GM19438 (cell line): ENCODE results near the gene ZSWIM4.
"Not testable (repeated sequence)": the region's sequence is repeated elsewhere in the genome, so short reads cannot be mapped to it uniquely, and the experiment has no call there.

Experiments
- ATAC-seq: cut with Tn5 transposase; IDR thresholded peaks from one replicate; pipeline ENCODE4 v1.9.1; 2021; ENCODE audit warnings: low read depth; ENCODE audit not compliant: unreplicated experiment

The ZSWIM4 gene

DNA sequence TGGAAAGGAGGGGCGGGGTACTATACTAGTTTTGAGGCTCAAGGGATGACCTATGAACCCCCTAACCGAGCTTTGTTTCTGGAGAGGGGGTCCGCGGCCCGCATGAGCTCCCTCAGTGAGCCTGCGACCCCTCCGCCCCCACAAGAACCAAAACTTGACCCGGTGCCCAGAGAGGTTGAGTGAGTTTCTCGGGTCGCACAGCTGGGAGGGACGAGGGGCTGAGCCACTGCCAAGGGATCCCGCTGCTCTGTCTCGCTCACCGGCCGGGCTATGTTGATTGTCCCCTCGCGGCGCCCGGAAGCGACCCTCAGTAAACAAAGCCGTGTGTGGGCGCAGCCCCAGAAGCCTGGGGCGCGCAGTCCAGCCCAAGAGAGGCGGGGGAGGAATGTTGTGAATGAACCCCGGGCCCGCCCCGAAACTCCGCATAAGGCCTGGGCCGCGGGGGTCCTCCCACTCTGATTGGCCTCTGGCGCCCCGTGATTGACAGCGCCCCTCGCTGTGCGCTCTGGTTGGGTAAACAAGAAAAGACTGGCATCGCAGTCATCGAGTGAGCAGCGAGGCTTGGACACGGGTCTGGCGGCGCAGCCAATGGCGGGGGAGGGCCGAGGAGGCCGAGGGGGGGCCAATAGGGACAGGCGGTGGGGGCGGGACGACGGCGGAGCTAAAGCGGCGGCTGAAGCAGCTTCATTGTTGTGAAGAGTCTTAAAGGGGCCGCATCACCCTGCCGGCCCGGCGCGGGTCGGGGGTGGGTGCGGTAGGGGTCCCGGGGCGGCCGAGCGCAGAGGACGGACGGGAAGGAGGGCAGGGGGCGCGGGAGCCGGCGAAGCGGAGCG, at the start of gene ZSWIM4:
TSS of gene ZSWIM4 (plus strand) at position 687 of the 833 bp plus-strand sequence. CDS start 206 bp downstream, outside the sequence.
- peak; percentile 90 for ATAC-seq

- ATAC-seq: no peak
These were observed 48.2 kb upstream of the ZSWIM4 start for GRCh38 chr19:13747098-13747453.

- no peak for ATAC-seq
These were observed 46.9 kb upstream of the ZSWIM4 start for GRCh38 chr19:13748169-13748828.

- ATAC-seq: no peak
These were observed 43.8 kb upstream of the ZSWIM4 start for GRCh38 chr19:13751436-13751835.

GRCh38 chr19:13753622-13754021, 41.6 kb upstream of the ZSWIM4 start:
- not testable (repeated sequence) for ATAC-seq

DNA sequence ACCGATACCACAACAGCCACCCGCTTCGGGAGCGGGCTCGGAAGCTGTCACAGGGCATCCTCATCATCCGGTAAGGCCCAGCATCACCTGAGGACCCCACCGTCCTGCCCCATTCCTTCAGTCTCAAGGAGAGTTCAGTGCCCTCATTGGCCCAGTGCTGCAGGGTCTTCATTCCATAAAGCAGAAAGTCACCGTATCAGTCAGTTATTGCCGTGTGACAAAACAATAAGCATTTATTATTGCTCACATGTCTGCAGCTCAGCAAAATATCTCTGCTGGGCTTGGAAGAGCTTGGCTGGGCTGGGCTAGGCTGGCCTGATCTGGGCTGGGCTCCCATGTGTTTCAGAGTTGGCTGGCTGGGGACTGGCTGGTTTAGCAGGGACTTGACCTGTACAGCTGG, 39.0 kb upstream of the ZSWIM4 start:
- no peak for ATAC-seq

DNA sequence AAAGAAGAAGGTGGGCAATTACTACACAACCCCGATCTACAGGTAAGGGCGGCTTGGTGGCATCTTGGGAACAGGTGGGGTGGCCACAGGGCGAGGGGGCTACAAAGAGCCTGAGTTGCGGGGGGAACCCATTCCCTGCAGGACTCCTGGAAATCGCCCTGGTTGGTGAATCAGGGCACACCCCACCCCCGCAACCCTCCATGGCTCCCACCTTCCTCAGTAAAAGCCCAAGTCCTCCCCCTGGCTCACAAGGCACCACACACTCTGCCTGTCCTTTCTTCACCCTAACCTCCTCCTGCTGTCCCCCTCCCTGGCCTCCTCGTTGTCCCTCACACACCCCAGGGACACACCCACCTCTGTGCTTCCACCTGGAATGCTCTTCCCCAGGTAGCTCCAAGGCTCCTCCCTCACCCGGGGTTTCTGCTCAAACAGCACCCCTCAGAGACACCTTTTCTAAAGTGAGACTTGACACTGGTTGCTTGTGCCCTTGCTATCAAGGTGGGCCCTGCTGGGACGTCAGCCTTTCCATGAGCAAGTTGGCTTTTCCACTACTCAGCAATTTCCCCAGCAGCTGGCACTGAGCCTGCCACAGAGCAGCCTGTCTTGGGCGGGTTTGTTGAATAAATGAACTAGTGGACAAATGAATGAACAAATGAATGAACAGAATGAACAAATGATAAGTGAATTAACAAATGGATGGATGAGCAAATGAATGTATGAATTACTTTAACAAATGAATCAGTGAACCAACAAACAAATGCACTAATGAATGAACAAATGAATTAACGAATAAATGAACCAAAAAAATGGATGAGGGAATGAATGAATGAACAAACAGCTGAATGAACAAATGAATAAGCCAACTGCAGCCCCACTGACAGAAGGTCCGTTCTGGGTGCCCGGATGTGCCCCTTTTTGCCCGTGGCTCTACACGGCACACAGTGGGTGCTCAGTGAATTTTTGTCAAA, 37.2 kb upstream of the ZSWIM4 start:
- no peak for ATAC-seq

- ATAC-seq: no peak
These were observed 36.4 kb upstream of the ZSWIM4 start for GRCh38 chr19:13758795-13759194.

GRCh38 chr19:13761423-13761822, 33.8 kb upstream of the ZSWIM4 start:
- no peak for ATAC-seq

DNA sequence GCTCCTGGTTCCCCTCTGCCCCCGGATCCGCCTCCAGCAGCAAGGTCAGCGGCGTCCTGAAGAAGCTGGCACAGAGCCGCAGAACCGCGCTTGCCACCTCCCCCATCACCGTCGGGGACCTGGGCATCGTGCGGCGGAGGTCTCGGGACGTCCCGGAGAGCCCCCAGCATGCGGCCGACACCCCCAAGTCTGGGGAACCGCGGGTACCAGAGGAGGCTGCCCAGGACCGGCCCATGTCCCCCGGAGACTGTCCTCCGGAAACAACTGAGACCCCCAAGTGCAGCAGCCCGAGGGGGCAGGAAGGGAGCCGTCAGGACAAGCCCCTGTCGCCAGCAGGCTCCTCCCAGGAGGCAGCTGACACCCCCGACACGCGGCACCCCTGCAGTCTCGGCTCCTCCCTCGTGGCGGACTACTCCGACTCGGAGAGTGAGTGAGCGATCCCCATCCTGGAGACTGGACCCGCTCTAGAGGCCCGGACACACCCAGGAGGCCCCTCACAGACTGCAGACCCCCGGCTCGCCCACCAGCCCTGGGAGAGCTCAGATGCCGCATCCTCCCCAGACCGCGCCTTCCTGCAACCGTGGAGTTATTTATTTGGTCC, 32.5 kb upstream of the ZSWIM4 start:
- no peak for ATAC-seq

GRCh38 chr19:13763265-13763664, 32.0 kb upstream of the ZSWIM4 start:
- ATAC-seq: no peak

- no peak for ATAC-seq
These were observed 31.0 kb upstream of the ZSWIM4 start, which contains the start of gene MRI1 for GRCh38 chr19:13764101-13764807. Gene MRI1, plus strand, starts transcription at chr19:13764522. Its CDS starts 67 bp downstream, at chr19:13764589.

GRCh38 chr19:13764821-13765394, 30.3 kb upstream of the ZSWIM4 start:
- ATAC-seq: no peak

DNA sequence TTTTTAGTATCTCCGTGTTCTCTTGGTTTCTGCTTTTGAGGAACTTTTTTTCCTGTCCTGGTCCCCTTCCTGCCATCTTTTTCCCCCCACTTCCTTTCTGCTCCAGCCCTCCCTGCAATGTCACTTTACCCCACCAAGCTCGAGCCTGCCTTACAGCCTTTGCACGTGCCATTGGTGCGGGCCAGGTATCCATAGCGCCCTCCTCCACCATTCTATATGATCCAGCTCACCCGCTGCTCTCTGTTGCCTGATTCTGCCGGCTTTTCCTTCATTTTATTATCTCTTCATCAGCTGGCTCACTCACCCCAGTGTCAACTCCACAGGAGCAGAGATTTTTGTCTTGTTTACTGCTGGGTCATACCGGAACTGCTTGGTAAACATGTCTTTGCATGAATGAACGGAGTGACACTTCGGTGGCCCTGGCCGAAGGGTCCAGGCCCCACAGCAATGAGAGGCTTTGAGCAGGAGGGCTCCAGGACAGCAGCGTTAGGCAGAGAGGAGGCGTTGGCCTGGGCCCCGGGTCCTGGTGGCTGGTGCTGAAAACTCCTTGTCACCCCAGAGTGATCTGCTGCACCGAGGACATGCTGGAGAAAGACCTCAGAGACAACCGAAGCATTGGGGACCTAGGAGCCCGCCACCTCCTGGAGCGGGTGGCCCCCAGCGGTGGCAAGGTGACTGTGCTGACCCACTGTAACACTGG, 29.7 kb upstream of the ZSWIM4 start:
- ATAC-seq: no peak

DNA sequence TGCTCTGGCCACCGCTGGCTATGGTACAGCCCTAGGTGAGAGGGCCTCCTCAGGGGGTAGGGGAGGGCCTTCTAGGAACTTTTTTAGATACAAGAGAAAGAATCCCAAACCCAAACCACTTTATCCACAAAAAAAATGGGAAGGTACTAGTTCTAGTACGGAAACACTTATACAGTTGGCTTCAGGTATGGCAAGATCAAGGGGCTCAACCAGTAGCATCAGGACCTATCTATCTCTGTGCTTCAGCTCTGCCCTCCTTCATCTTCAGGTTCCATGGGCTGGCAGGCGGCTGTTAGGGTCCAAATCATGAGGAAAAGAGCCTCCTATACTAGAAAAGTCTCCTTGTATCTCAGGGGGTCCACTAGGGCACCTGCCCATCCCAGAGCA, 29.2 kb upstream of the ZSWIM4 start:
- no peak for ATAC-seq

GRCh38 chr19:13768510-13768909, 26.7 kb upstream of the ZSWIM4 start:
- ATAC-seq: no peak

DNA sequence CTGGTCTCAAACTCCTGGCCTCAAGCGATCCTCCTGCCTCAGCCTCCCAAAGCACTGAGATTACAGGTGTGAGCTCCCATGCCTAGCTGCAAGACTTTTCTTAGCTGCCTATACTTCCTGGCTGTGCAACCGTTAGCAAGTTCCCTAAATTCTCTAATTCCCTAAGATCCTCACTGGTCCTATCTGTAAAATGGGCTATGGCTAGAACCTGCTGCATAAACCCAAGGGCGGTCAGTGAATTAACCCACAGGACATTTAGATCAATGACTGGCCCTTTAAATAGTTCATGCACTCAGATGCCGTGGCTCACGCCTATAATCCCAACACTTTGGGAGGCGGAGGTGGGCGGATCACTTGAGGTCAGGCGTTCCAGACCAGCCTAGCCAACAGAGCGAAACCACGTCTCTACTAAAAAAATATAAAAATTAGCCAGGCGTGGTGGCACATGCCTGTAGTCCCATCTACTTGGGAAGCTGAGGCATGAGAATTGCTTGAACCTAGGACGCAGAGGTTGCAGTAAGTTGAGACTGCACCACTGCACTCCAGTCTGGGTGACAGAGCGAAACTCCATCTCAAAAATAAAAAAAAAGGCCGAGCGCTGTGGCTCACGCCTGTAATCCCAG, 25.1 kb upstream of the ZSWIM4 start:
- no peak for ATAC-seq
